H1 (cell line): ENCODE data around the gene GNG7. TPM values are rescaled to one million over a fixed set of nuclear protein-coding genes. Genes with fewer than 3 reads are reported as not detected.

ENCODE experiments used
- BACH1 ChIP-seq: IDR thresholded peaks from 2 replicates; pipeline ENCODE4 v1.6.1; 2012; ENCODE audit warnings: low read length, improper control_type of control experiment
- CBX5 ChIP-seq: fragments of 300-800, 300-1000 bp; sonication (generic); IDR thresholded peaks from 2 replicates; pipeline ENCODE4 v1.7.1; 2016; ENCODE audit warnings: antibody characterized with exemption, low read length, low read depth
- CEBPB ChIP-seq: IDR thresholded peaks from 2 replicates; pipeline ENCODE4 v1.6.1; 2012; ENCODE audit warnings: low read depth, low read length
- GABPA ChIP-seq: IDR thresholded peaks from 2 replicates; pipeline ENCODE4 v1.6.1; 2011; ENCODE audit warnings: mild to moderate bottlenecking, low read length, moderate library complexity, borderline replicate concordance; ENCODE audit not compliant: insufficient read depth
- JUND ChIP-seq: IDR thresholded peaks from 2 replicates; pipeline ENCODE4 v1.6.1; 2011; ENCODE audit warnings: mild to moderate bottlenecking, improper control_type of control experiment, low read length
- PHF8 ChIP-seq: fragments of 200-600 bp; sonication (generic); conservative IDR thresholded peaks from 2 replicates; pipeline ENCODE4 v1.7.1; 2012; ENCODE audit warnings: low read depth, mild to moderate bottlenecking, inconsistent platforms, low read length, moderate library complexity
- POLR2AphosphoS5 ChIP-seq: IDR thresholded peaks from 2 replicates; pipeline ENCODE4 v1.6.1; 2011; ENCODE audit warnings: low read depth, low read length
- POU5F1 ChIP-seq: IDR thresholded peaks from 2 replicates; pipeline ENCODE4 v1.6.1; 2011; ENCODE audit warnings: low read depth, mild to moderate bottlenecking, low read length, moderate library complexity
- RAD21 ChIP-seq, 2 experiments: IDR thresholded peaks in 1 of 2; conservative IDR thresholded peaks in 1 of 2; 2 replicates each; pipeline ENCODE4 v1.6.1; 2011; ENCODE audit warnings: low read depth in 2 of 2, low read length in 2 of 2, improper control_type of control experiment in 1 of 2, inconsistent platforms in 1 of 2, mild to moderate bottlenecking in 1 of 2, moderate library complexity in 1 of 2
- SUZ12 ChIP-seq: fragments of 200-600 bp; sonication (generic); IDR thresholded peaks from 2 replicates; pipeline ENCODE4 v1.6.1; 2012; ENCODE audit warnings: mild to moderate bottlenecking, inconsistent platforms, low read length, moderate library complexity, mixed read lengths
- polyA plus RNA-seq, 7 experiments: library from polyadenylated mRNA; depleted of rRNA in 3 of 7; stranded (reverse) in 5 of 7; unstranded in 2 of 7; fragments of >200 nt in 5 of 7; fragments of 200-250 nt in 2 of 7; gene quantifications; 1 replicate in 5 of 7; 2 replicates in 1 of 7; 4 replicates in 1 of 7; pipeline versions ENCODE4 v1.2.1 to v1.2.3, GENCODE V29; 2011 to 2013; ENCODE audit warnings: missing spikeins in 2 of 7, mixed read lengths in 2 of 7
- total RNA-seq: library from RNA; stranded (reverse); fragmentation: NEBNext Ultra II Directional; extraction: Animal tissue kit (Norgen Biotek cat#: 25700); gene quantifications from 2 replicates; pipeline ENCODE4 v1.2.1, GENCODE V29; 2021
- TF ChIP-seq, protein P1 (sequence below): fragments of 300-600 bp; sonication (generic); IDR thresholded peaks from 2 replicates; pipeline ENCODE4 v1.7.1; 2012; ENCODE audit warnings: low read length, moderate library complexity, mild to moderate bottlenecking, inconsistent platforms; ENCODE audit not compliant: insufficient replicate concordance

Gene GNG7
- total and polyA plus RNA-seq, 2 of the 8 experiments (the other 6 are each of a cell fraction or from before 2014, with no cell fraction given), result 2.8 to 7.8 TPM

DNA sequence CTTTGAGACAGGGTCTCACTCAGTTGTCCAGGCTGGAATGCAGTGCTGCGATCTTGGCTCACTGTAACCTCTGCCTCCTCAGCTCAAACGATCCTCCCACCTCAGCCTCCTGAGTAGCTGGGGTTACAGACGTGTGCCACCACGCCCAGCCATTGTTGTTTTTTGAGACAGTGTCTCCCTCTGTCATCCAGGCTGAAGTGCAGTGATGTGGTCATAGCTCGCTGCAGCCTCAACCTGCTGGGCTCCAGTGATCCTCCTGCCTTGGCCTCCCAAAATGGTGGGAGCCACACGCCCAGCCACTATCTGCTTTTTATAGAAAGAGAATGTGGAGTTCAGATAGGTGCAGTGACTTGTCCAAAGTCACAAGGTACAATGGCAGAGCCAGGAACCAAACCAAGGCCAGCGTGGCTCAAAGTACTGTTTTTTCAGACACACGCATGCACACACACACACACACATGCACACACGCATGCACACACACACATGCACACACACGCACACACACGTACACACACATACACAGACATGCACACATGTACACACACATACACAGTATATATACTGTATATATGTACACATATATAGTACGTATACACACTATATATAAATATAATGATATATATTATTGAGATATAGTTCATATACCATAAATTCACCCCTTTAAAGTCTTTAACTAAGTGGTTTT is 220.0 kb downstream of the GNG7 start (continued):
- TF ChIP-seq, protein P1, sequence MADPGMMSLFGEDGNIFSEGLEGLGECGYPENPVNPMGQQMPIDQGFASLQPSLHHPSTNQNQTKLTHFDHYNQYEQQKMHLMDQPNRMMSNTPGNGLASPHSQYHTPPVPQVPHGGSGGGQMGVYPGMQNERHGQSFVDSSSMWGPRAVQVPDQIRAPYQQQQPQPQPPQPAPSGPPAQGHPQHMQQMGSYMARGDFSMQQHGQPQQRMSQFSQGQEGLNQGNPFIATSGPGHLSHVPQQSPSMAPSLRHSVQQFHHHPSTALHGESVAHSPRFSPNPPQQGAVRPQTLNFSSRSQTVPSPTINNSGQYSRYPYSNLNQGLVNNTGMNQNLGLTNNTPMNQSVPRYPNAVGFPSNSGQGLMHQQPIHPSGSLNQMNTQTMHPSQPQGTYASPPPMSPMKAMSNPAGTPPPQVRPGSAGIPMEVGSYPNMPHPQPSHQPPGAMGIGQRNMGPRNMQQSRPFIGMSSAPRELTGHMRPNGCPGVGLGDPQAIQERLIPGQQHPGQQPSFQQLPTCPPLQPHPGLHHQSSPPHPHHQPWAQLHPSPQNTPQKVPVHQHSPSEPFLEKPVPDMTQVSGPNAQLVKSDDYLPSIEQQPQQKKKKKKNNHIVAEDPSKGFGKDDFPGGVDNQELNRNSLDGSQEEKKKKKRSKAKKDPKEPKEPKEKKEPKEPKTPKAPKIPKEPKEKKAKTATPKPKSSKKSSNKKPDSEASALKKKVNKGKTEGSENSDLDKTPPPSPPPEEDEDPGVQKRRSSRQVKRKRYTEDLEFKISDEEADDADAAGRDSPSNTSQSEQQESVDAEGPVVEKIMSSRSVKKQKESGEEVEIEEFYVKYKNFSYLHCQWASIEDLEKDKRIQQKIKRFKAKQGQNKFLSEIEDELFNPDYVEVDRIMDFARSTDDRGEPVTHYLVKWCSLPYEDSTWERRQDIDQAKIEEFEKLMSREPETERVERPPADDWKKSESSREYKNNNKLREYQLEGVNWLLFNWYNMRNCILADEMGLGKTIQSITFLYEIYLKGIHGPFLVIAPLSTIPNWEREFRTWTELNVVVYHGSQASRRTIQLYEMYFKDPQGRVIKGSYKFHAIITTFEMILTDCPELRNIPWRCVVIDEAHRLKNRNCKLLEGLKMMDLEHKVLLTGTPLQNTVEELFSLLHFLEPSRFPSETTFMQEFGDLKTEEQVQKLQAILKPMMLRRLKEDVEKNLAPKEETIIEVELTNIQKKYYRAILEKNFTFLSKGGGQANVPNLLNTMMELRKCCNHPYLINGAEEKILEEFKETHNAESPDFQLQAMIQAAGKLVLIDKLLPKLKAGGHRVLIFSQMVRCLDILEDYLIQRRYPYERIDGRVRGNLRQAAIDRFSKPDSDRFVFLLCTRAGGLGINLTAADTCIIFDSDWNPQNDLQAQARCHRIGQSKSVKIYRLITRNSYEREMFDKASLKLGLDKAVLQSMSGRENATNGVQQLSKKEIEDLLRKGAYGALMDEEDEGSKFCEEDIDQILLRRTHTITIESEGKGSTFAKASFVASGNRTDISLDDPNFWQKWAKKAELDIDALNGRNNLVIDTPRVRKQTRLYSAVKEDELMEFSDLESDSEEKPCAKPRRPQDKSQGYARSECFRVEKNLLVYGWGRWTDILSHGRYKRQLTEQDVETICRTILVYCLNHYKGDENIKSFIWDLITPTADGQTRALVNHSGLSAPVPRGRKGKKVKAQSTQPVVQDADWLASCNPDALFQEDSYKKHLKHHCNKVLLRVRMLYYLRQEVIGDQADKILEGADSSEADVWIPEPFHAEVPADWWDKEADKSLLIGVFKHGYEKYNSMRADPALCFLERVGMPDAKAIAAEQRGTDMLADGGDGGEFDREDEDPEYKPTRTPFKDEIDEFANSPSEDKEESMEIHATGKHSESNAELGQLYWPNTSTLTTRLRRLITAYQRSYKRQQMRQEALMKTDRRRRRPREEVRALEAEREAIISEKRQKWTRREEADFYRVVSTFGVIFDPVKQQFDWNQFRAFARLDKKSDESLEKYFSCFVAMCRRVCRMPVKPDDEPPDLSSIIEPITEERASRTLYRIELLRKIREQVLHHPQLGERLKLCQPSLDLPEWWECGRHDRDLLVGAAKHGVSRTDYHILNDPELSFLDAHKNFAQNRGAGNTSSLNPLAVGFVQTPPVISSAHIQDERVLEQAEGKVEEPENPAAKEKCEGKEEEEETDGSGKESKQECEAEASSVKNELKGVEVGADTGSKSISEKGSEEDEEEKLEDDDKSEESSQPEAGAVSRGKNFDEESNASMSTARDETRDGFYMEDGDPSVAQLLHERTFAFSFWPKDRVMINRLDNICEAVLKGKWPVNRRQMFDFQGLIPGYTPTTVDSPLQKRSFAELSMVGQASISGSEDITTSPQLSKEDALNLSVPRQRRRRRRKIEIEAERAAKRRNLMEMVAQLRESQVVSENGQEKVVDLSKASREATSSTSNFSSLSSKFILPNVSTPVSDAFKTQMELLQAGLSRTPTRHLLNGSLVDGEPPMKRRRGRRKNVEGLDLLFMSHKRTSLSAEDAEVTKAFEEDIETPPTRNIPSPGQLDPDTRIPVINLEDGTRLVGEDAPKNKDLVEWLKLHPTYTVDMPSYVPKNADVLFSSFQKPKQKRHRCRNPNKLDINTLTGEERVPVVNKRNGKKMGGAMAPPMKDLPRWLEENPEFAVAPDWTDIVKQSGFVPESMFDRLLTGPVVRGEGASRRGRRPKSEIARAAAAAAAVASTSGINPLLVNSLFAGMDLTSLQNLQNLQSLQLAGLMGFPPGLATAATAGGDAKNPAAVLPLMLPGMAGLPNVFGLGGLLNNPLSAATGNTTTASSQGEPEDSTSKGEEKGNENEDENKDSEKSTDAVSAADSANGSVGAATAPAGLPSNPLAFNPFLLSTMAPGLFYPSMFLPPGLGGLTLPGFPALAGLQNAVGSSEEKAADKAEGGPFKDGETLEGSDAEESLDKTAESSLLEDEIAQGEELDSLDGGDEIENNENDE, result no peak
- TF ChIP-seq POU5F1 (no peak), RAD21 (IDR thresholded peaks at IDR 0.05 in 1 of 2, conservative IDR thresholded peaks at IDR 0.05 in 1 of 2; ENCODE audit: low read depth in 2 of 2, low read length in 2 of 2) (no peak), GABPA (no peak), BACH1 (no peak), CEBPB (no peak), SUZ12 (no peak), CBX5 (no peak), JUND (no peak), PHF8 (no peak), POLR2AphosphoS5 (no peak)
- TF ChIP-seq, all 59 proteins: peak for 0
